Measurements from ENCODE around the gene FHIT. TPM values are rescaled to one million over a fixed set of nuclear protein-coding genes. Genes with fewer than 3 reads are reported as not detected.
A peak's percentile ranks its signal among the peaks of the same experiment; 100 is the strongest.

The FHIT gene
- total RNA-seq, 1 donor from 2014 or later = 29.9 TPM

DNA sequence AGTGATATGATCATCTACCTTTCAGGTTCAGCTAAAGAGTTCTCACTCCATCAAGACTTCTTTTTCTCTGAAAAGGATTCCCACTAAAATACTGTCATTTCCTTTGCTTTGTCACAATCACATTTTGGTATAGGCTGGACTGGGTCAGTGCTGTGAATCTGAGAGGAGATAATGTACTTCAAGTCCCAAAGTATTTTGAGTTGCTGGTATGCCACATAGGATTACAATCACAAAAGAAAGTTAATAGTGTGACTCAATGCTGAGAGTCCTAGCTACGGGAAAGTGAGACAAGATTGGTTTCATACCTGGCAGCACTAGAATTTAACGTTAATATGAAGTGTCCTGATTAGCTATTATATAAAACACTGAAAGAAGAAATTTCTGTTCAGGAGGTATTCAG is 1073.5 kb downstream of the FHIT start:
- Mint-ChIP-seq H3K27me3 (ENCODE audit: low read depth) (no peaks in the 10 kb centered on the region), H3K27ac (no peak overlapping the region), H3K4me3 (ENCODE audit: low read depth) (no peak overlapping the region), H3K36me3 (ENCODE audit: low read depth) (no peaks in the 10 kb centered on the region), H3K9me3 (no peaks in the 10 kb centered on the region), H3K4me1 (ENCODE audit: low read depth) (peaks cover 17% of the 10 kb centered on the region)
- intact Hi-C loops (cut with micrococcal nuclease) = no loop called here
- DNase-seq (ENCODE audit: low spot score) = no peak

DNA sequence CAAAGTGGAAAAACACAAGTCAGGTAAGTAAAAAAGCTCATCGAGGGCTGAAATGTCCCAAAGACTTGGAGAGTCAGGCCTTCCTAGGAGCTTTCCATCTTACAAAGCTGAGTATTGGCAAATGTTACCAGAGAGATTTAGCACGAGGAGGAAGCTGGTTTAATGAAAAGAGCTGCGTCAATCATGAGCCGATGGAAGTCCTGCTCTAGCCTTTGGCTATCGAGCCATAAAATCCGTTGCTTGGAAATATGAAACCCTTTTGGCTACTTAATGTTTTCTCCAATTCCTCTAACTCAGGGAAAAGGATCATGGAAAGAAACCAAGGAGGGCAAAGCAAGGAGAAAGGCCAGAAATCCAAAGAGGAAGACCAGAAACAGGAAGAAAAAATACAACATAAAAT is 1074.6 kb downstream of the FHIT start:
- Mint-ChIP-seq H3K27ac (no peak overlapping the region), H3K36me3 (ENCODE audit: low read depth) (no peaks in the 10 kb centered on the region), H3K9me3 (no peaks in the 10 kb centered on the region), H3K4me1 (ENCODE audit: low read depth) (peaks cover 20% of the 10 kb centered on the region), H3K27me3 (ENCODE audit: low read depth) (no peaks in the 10 kb centered on the region), H3K4me3 (ENCODE audit: low read depth) (no peak overlapping the region)
- intact Hi-C loops (cut with micrococcal nuclease) = no loop called here
- DNase-seq (ENCODE audit: low spot score) = no peak

DNA sequence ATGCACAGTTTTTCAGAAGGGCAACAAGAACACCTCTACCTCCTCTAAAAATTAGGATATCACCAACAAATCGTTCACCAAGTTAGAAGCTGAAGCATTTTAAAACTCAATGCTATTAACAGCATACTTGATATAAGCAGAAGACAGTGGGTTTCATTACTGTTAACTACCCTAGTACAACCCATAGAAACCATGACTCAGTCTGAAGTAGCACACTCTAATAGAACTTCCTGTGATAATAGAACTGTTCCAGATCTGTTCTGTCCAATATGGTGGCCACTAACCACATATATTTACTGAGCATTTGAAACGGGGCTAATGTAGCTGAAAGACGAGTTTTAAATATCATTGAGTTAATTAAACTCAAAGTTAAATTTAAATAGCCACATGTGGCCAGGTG is 1075.6 kb downstream of the FHIT start:
- Mint-ChIP-seq H3K27me3 (ENCODE audit: low read depth) (no peaks in the 10 kb centered on the region), H3K9me3 (no peaks in the 10 kb centered on the region), H3K36me3 (ENCODE audit: low read depth) (no peaks in the 10 kb centered on the region), H3K4me1 (ENCODE audit: low read depth) (peaks cover 24% of the 10 kb centered on the region), H3K27ac (no peak overlapping the region), H3K4me3 (ENCODE audit: low read depth) (no peak overlapping the region)
- DNase-seq (ENCODE audit: low spot score) = no peak
- intact Hi-C loops (cut with micrococcal nuclease) = no loop called here

DNA sequence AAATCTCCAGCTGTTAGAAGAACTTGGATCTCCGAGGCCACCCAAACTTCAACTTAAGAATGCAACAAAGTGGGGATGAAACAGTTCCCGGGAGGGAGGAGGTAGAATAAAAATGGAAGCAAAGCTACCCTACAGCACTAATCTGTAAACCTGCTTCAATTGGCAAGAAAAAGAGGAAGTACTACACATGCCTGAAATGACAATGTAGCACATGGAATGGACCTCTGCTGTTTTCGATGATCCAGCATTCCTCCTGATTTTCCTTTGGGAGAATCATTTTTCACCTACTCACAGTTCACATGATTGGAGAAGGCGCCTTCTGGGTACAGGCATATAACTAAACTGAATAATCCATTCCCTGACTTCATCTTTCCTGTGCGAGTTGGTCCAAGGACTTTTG is 1081.5 kb downstream of the FHIT start:
- Mint-ChIP-seq H3K4me3 (ENCODE audit: low read depth) (no peak overlapping the region), H3K36me3 (ENCODE audit: low read depth) (no peaks in the 10 kb centered on the region), H3K27ac (no peak overlapping the region), H3K4me1 (ENCODE audit: low read depth) (peaks cover 7% of the 10 kb centered on the region), H3K27me3 (ENCODE audit: low read depth) (no peaks in the 10 kb centered on the region), H3K9me3 (peaks cover 7% of the 10 kb centered on the region)
- intact Hi-C loops (cut with micrococcal nuclease) = no loop called here
- no peak for DNase-seq (ENCODE audit: low spot score)

DNA sequence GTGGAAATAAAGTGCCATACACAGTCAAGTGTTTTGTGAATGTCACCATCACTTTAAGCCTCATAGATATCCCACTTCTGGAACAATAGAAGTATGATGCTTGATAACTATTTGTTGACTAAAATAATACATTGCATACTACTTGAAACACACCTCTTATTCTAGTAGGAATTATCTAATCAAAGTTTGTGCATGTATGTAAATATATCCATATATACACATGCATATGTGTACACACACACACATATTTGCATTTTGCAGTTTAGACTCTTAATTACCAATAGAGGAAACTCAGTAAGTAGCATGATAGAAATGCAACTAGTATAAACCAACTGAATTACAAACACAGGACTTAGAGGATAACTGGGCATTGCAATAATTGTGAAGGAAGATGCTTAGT is 1084.1 kb downstream of the FHIT start:
- peaks cover 7% of the 10 kb centered on the region for H3K4me1 Mint-ChIP-seq (ENCODE audit: low read depth)
- peaks cover 7% of the 10 kb centered on the region for H3K9me3 Mint-ChIP-seq
- no peak overlapping the region for H3K27ac Mint-ChIP-seq
- intact Hi-C loops (cut with micrococcal nuclease) = no loop called here
- H3K4me3 Mint-ChIP-seq (ENCODE audit: low read depth) = no peak overlapping the region
- no peaks in the 10 kb centered on the region for H3K27me3 Mint-ChIP-seq (ENCODE audit: low read depth)
- H3K36me3 Mint-ChIP-seq (ENCODE audit: low read depth) = no peaks in the 10 kb centered on the region
- DNase-seq (ENCODE audit: low spot score) = no peak

DNA sequence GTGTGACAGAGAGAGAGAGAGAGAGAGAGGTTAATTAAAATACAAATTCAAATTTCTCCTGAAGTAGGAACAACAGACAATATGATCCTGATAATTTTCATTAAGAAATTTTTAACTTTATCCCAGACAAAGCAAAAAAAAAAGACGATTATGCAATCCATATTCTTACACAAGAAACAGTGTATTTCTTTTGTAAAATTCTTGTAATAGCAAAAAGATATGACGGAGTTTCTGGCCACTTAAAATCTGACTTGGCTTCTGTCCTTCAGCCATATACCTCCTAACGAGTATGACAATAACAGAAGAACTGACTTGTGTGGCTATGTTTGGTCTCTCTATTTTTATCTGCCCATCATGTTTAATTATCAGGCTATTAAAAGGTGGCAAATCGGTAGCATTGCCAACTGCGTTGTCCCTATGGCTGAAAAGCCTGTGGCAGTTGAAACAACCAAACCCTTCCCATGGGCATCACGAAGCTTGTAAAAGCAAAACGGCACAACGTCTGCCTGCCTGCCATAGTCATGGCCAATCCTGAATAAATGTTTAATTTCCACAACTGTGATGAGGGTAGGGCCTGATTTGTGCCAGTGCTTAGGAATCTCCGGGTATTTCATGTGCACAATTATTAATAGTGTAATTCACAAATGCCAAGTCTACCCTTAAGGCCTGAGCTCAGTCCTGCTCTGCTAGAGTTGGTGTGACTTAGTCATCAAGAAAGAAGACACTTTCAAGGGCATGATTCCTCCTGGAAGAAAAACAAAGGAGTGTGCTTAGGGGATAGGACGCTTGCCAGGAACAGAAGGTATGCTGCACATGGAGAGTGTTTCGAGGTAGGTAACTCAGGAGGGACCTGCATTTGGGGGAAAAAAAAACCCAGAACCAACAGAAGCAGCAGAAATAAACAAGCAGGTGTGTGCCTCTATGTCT is 1090.2 kb downstream of the FHIT start:
- H3K27ac Mint-ChIP-seq = no peak overlapping the region
- H3K27me3 Mint-ChIP-seq (ENCODE audit: low read depth) = no peaks in the 10 kb centered on the region
- peaks cover 3% of the 10 kb centered on the region for H3K9me3 Mint-ChIP-seq
- H3K36me3 Mint-ChIP-seq (ENCODE audit: low read depth) = no peaks in the 10 kb centered on the region
- no peak for DNase-seq (ENCODE audit: low spot score)
- peaks cover 11% of the 10 kb centered on the region for H3K4me1 Mint-ChIP-seq (ENCODE audit: low read depth)
- H3K4me3 Mint-ChIP-seq (ENCODE audit: low read depth) = no peak overlapping the region
- intact Hi-C loops (cut with micrococcal nuclease) = no loop called here

DNA sequence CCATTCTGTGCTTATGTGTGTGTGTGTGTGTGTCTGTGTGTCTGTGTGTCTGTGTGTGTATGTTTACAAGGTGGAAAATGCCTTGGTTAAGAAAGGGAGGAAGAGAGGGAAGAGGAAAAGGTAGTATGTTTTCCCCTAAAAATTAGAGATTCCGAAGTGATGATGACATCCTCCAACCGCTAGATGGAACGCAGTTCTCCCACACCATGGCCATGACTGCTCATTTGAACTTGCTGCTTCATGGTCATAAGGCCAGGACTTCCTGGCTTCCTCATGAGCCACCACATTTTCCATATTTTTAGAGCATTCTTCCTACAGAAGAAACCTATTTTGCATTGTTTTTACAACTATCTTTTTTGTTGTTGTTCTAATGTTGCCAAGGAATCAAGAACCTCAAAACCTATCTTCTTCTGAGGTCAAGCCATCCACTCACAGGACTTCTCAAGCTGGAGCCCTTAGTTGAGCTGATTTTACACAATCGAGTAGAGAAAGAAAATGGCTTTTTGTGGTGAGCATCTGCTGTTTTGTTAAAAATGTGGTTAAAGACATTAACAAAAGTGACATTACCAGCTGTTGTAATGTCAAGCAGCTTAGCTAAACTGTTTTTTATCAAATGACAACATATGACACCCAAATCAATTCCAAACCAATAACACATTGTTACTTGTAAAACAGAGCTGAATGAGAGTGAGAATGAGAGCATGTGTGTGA is 1091.0 kb downstream of the FHIT start:
- no peaks in the 10 kb centered on the region for H3K36me3 Mint-ChIP-seq (ENCODE audit: low read depth)
- DNase-seq (ENCODE audit: low spot score) = no peak
- H3K27me3 Mint-ChIP-seq (ENCODE audit: low read depth) = no peaks in the 10 kb centered on the region
- intact Hi-C loops (cut with micrococcal nuclease) = no loop called here
- H3K4me1 Mint-ChIP-seq (ENCODE audit: low read depth) = peaks cover 11% of the 10 kb centered on the region
- H3K9me3 Mint-ChIP-seq = no peaks in the 10 kb centered on the region
- no peak overlapping the region for H3K4me3 Mint-ChIP-seq (ENCODE audit: low read depth)
- no peak overlapping the region for H3K27ac Mint-ChIP-seq

DNA sequence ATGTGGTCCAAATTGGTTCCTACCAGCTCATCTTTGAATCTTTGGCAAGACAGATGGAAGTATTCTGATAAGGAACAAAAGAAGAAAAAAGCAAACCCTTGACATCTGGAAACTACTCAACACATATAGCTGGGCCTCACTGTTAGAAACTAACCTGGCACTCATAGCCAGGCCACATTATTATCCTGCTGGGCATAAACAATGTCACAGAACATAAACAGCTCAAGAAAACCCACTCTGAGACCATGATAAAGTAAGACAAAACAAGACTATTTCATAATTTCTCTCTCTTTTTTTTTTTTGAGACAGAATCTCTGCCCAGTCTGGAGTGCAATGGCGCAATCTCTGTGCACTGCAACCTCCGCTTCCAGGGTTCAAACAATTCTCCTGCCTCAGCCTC is 1093.2 kb downstream of the FHIT start:
- no peak for DNase-seq (ENCODE audit: low spot score)
- no peak overlapping the region for H3K27ac Mint-ChIP-seq

DNA sequence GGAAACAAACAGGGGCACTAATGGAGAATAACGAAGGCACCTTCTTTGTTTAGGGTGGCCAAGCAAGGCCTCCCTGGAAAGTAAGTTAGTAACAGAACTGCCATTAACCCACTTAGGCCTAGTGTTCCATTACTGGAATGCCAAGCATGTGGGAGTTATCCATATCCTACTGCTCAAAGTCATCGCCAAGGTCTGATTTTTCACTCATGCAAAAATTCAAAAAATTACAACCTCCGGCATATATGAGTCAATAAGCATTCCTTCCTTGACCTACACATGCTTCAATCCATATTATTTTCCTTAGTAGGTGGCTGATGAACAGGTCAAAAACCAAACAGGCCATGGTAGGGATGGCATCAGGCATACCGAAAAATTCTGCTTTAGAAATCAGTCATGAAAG is 1097.2 kb downstream of the FHIT start:
- Mint-ChIP-seq H3K4me3 (ENCODE audit: low read depth) (no peak overlapping the region), H3K27ac (no peak overlapping the region), H3K9me3 (no peaks in the 10 kb centered on the region), H3K27me3 (ENCODE audit: low read depth) (no peaks in the 10 kb centered on the region), H3K4me1 (ENCODE audit: low read depth) (peaks cover 5% of the 10 kb centered on the region), H3K36me3 (ENCODE audit: low read depth) (no peaks in the 10 kb centered on the region)
- no peak for DNase-seq (ENCODE audit: low spot score)
- intact Hi-C loops (cut with micrococcal nuclease) = no loop called here

More for the DNA sequence above, 1093.2 kb downstream of the FHIT start:
- intact Hi-C loops (cut with micrococcal nuclease) = no loop called here
- Mint-ChIP-seq H3K4me1 (ENCODE audit: low read depth) (peaks cover 11% of the 10 kb centered on the region), H3K4me3 (ENCODE audit: low read depth) (no peak overlapping the region), H3K27me3 (ENCODE audit: low read depth) (no peaks in the 10 kb centered on the region), H3K9me3 (no peaks in the 10 kb centered on the region), H3K36me3 (ENCODE audit: low read depth) (no peaks in the 10 kb centered on the region)

DNA sequence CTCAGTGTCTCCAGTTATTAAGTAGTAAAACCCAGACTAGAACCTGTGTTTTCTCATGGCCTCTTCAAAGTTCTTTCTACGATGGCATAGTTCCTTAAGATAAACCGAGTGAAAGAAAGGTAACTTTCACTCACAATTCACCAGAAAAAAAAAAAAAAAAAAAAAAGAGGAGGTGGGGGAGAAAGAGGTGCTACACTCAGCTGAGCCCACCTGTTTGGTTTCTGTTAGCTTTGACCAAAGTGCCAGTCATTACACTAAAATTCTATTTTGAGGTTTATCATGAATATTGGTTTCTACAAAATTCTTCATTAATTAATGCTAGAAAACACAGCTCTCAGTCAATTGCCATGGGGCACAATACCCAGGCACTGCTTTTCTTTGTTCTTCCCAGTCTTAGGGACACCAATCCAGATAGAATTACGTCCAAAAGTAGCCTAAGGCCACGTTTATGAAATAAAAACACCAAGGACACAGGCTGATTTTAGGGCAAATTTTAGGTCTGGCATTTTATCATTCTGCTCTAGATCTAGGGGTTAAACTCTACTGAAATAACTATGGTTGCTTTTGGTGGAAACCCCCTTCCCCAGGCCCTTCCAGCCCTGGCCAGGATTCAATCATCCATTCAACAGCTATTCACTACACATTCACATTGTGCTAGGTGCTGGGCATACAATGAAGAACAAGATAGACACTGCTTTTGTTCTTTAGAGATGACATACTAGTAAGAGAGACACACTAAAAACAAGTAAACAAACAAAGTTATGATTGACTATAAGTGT is 1097.8 kb downstream of the FHIT start:
- peaks cover 5% of the 10 kb centered on the region for H3K4me1 Mint-ChIP-seq (ENCODE audit: low read depth)
- H3K4me3 Mint-ChIP-seq (ENCODE audit: low read depth) = no peak overlapping the region
- intact Hi-C loops (cut with micrococcal nuclease) = no loop called here
- no peak overlapping the region for H3K27ac Mint-ChIP-seq
- no peaks in the 10 kb centered on the region for H3K9me3 Mint-ChIP-seq
- DNase-seq (ENCODE audit: low spot score) = no peak
- H3K27me3 Mint-ChIP-seq (ENCODE audit: low read depth) = no peaks in the 10 kb centered on the region
- H3K36me3 Mint-ChIP-seq (ENCODE audit: low read depth) = no peaks in the 10 kb centered on the region

DNA sequence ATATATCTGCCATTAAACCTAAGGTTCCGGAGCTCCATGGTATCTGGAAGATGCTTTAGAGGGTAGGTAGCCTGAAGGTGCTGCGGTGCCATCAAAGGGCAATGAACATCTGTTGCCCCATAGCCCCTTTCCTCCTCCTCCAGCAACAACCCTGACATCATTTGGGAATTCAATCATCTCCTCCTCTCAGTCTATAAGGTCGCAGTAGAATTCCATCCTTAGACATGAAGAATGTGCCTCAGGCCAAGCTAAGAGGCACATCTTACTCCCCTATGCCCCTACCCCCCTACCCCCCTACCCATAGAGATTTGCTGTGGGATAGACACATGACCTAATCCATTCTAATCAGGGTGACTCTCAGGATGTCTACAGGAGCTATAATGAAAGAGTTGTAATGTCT is 1101.8 kb downstream of the FHIT start:
- H3K4me1 Mint-ChIP-seq (ENCODE audit: low read depth) = peaks cover 10% of the 10 kb centered on the region
- intact Hi-C loops (cut with micrococcal nuclease) = no loop called here
- no peak for DNase-seq (ENCODE audit: low spot score)
- no peak overlapping the region for H3K27ac Mint-ChIP-seq
- H3K27me3 Mint-ChIP-seq (ENCODE audit: low read depth) = no peaks in the 10 kb centered on the region
- H3K9me3 Mint-ChIP-seq = no peaks in the 10 kb centered on the region
- no peak overlapping the region for H3K4me3 Mint-ChIP-seq (ENCODE audit: low read depth)
- no peaks in the 10 kb centered on the region for H3K36me3 Mint-ChIP-seq (ENCODE audit: low read depth)

DNA sequence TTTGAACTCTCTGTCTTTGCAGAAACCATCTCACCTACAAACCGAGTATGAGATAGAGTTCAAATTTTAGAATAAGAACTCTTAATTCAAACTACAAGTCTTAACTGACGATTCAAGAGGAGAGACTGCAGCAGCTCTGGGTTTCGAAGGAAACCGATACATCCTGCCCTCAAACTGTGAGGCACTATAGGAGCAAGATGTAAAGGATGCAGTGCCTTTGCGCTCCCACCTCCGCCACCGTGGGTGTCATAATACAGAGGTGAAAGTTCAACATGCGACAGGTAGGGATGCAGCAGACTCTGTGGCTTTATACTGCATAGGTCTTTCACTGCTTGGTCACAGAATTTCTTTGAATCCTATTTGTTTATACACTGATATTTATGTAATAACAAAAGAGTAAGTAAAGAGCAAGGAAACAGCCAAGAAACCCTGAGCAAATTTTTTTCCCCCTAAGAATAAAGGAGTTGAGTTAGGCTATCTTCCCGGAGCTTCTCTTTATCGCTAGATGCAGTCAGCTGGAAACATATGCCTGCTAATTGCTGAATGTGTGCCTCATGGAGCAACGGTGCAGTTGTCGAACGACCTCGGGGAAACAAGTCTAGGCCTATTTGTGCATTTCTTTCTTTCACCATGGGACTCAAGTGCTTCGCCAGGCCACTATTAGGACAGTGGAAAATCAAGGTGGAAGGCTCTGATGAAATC is 1103.9 kb downstream of the FHIT start:
- intact Hi-C loops (cut with micrococcal nuclease) = no loop called here
- no peaks in the 10 kb centered on the region for H3K9me3 Mint-ChIP-seq
- H3K4me1 Mint-ChIP-seq (ENCODE audit: low read depth) = peaks cover 10% of the 10 kb centered on the region
- no peak overlapping the region for H3K27ac Mint-ChIP-seq
- peak; percentile 10 for DNase-seq (ENCODE audit: low spot score)
- H3K4me3 Mint-ChIP-seq (ENCODE audit: low read depth) = no peak overlapping the region
- no peaks in the 10 kb centered on the region for H3K27me3 Mint-ChIP-seq (ENCODE audit: low read depth)
- no peaks in the 10 kb centered on the region for H3K36me3 Mint-ChIP-seq (ENCODE audit: low read depth)
